ENCODE data around the gene MKKS. TPM values are rescaled to one million over a fixed set of nuclear protein-coding genes. Genes with fewer than 3 reads are reported as not detected.

The MKKS gene
- total RNA-seq, 1 donor from 2014 or later = 8.6 TPM

DNA sequence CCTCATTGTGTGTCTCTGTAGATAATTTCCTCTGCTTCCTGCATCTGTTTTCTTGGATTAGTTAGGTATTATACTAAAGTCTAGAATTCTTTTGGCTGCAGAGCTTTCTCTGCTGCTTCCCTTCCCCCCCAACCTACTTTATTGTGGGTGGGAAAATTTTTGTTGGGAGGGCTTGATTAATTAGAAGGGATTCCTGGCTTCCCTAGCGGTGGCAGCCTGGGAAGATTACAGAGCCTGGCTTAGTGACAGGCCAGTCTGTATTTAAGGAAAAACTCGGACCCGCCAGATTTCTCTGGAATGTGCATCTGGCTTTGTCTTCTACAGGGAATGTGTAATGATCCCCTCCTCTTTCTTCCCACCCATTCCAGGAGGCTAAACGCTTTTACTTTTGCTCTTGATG is 32.3 kb upstream of the MKKS start:
- DNase-seq = no peak
- intact Hi-C loops (cut with micrococcal nuclease) = no loop called here
- Mint-ChIP-seq H3K27ac (no peak overlapping the region), H3K27me3 (no peaks in the 10 kb centered on the region), H3K4me3 (no peak overlapping the region), H3K9me3 (peaks cover 2% of the 10 kb centered on the region), H3K36me3 (ENCODE audit: low read depth) (peaks cover 24% of the 10 kb centered on the region), H3K4me1 (peaks cover 6% of the 10 kb centered on the region)
- CTCF ChIA-PET = no interaction called here
- POLR2A ChIA-PET = no interaction called here
- no peak for ATAC-seq (ENCODE audit: low read depth)
- TF ChIP-seq, protein P1, sequence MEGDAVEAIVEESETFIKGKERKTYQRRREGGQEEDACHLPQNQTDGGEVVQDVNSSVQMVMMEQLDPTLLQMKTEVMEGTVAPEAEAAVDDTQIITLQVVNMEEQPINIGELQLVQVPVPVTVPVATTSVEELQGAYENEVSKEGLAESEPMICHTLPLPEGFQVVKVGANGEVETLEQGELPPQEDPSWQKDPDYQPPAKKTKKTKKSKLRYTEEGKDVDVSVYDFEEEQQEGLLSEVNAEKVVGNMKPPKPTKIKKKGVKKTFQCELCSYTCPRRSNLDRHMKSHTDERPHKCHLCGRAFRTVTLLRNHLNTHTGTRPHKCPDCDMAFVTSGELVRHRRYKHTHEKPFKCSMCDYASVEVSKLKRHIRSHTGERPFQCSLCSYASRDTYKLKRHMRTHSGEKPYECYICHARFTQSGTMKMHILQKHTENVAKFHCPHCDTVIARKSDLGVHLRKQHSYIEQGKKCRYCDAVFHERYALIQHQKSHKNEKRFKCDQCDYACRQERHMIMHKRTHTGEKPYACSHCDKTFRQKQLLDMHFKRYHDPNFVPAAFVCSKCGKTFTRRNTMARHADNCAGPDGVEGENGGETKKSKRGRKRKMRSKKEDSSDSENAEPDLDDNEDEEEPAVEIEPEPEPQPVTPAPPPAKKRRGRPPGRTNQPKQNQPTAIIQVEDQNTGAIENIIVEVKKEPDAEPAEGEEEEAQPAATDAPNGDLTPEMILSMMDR (IDR thresholded peaks at IDR 0.05) = no peak

DNA sequence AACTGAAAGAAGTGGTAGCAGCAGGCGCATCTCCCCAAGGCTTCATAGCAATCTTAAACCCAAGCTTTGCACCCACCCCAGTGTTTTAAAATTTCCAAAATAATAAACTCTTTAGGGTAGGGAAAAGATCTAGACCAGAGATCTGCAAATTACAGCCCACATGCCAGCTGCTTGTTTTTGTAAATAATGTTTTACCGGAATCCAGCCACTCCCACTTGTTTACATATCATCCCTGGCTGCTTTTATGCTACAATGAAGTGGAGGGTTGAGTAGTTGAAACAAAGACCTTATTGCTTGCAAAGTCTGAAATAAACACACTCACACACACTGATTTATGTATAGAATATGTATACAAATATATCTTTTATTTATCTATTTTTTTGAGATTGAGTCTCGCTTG is 31.1 kb upstream of the MKKS start:
- H3K9me3 Mint-ChIP-seq = no peaks in the 10 kb centered on the region
- H3K4me3 Mint-ChIP-seq = no peak overlapping the region
- ChIA-PET CTCF (no interaction called here), POLR2A (no interaction called here)
- TF ChIP-seq, protein P1 (IDR thresholded peaks at IDR 0.05) = no peak
- ATAC-seq (ENCODE audit: low read depth) (no peak), DNase-seq (no peak)
- peaks cover 6% of the 10 kb centered on the region for H3K4me1 Mint-ChIP-seq
- H3K27me3 Mint-ChIP-seq = no peaks in the 10 kb centered on the region
- no peak overlapping the region for H3K27ac Mint-ChIP-seq
- peaks cover 26% of the 10 kb centered on the region for H3K36me3 Mint-ChIP-seq (ENCODE audit: low read depth)
- intact Hi-C loops (cut with micrococcal nuclease) = no loop called here

DNA sequence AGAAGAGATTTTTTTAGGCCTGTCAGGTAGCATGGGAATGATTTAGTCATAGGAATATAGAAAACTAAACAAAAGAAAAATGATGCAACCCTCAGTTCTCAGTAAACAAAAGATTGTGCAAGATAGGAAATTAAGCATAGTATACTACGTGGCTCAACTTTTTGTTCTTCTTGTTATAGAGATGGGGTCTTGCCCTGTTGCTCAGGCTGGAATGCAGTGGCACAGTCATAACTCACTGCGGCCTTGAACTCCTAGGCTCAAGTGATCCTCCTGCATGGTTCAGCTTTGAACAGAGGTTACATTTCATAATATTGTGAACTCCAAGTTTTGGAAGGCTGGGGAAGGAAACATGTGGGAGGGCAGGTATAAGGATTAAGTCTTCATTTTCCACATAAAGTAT is 29.6 kb upstream of the MKKS start:
- H3K27me3 Mint-ChIP-seq = no peaks in the 10 kb centered on the region
- peaks cover 32% of the 10 kb centered on the region for H3K36me3 Mint-ChIP-seq (ENCODE audit: low read depth)
- intact Hi-C loops (cut with micrococcal nuclease) = no loop called here
- DNase-seq (no peak), ATAC-seq (ENCODE audit: low read depth) (no peak)
- peaks cover 5% of the 10 kb centered on the region for H3K4me1 Mint-ChIP-seq
- ChIA-PET POLR2A (no interaction called here), CTCF (no interaction called here)
- no peak overlapping the region for H3K27ac Mint-ChIP-seq
- TF ChIP-seq, protein P1 (IDR thresholded peaks at IDR 0.05) = no peak
- H3K4me3 Mint-ChIP-seq = no peak overlapping the region
- H3K9me3 Mint-ChIP-seq = no peaks in the 10 kb centered on the region

DNA sequence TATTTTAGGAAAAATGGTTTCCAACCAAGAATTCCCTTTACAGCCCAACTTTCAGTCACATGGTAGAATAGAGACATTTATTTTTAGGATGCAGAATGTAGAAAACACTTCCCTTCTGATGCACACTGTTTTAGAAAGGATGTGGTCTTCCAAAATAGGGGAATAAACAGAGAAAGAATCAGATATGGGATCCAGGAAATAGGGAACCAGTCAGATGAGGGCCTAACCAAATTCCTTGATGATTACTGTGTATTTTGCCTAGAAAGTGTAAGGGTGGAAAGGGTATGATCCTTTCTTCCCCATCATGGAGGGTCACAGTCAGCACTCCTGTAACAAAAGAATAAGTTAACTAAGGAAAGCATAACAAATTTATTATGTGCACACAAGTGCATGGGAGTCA is 28.5 kb upstream of the MKKS start:
- intact Hi-C loops (cut with micrococcal nuclease) = no loop called here
- Mint-ChIP-seq H3K9me3 (peaks cover under 1% of the 10 kb centered on the region), H3K27ac (no peak overlapping the region), H3K36me3 (ENCODE audit: low read depth) (peaks cover 38% of the 10 kb centered on the region), H3K4me3 (no peak overlapping the region), H3K27me3 (no peaks in the 10 kb centered on the region), H3K4me1 (no peaks in the 10 kb centered on the region)
- ATAC-seq (ENCODE audit: low read depth) (no peak), DNase-seq (no peak)
- TF ChIP-seq, protein P1 (IDR thresholded peaks at IDR 0.05) = no peak
- ChIA-PET POLR2A (no interaction called here), CTCF (no interaction called here)

DNA sequence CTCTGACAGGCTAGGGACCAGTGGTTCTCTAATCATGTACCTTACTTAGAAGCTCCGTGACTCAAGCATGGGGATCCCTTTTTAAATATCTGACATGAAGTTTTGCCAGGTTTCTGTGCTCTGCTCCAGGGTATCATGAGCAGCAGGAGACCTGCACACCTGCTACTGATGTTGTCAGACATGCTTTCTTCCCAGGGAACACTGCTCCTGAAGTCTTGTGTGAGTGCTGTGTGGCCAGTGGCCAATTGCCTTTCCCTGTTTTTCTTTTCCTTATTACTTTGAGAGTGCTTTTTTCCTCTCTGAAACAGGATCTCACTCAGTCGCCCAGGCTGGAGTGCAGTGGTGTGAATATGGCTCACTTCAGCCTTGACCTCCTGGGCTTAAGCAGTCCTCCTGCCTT is 27.5 kb upstream of the MKKS start:
- ChIA-PET CTCF (no interaction called here), POLR2A (no interaction called here)
- DNase-seq = no peak
- H3K9me3 Mint-ChIP-seq = peaks cover 4% of the 10 kb centered on the region
- TF ChIP-seq, protein P1 (IDR thresholded peaks at IDR 0.05) = no peak
- H3K36me3 Mint-ChIP-seq (ENCODE audit: low read depth) = peaks cover 42% of the 10 kb centered on the region
- no peak overlapping the region for H3K4me3 Mint-ChIP-seq
- intact Hi-C loops (cut with micrococcal nuclease) = no loop called here
- H3K27ac Mint-ChIP-seq = no peak overlapping the region
- no peaks in the 10 kb centered on the region for H3K27me3 Mint-ChIP-seq
- no peak for ATAC-seq (ENCODE audit: low read depth)
- H3K4me1 Mint-ChIP-seq = no peaks in the 10 kb centered on the region
